Activated naive CD4-positive, alpha-beta T cell treated with anti-CD3 and anti-CD28 coated beads, Interleukin-2, amount 10 ng/mL, durations not matched to agents 7 days and 5 days (primary cell): ENCODE measurements around the gene ATF3.
A peak's percentile ranks its signal among the peaks of the same experiment; 100 is the strongest.
"Not testable (repeated sequence)": the region's sequence is repeated elsewhere in the genome, so short reads cannot be mapped to it uniquely, and the experiment has no call there.

Experiments
- CTCF ChIA-PET: fragments of 350-600 bp; sonication (Branson Sonifier 250); formaldehyde crosslinking; loops from one replicate; lab custom pipeline; 2021; ENCODE audit warnings: antibody characterized with exemption; lab: Charles Lee
- DNase-seq: peaks from one replicate; pipeline ENCODE4 v3.0.0-alpha.2; 2020
- H3K27ac Mint-ChIP-seq: one replicate; pipeline ENCODE4 v1.8.0; 2021; ENCODE audit warnings: mild to moderate bottlenecking, moderate library complexity, mixed read lengths
- H3K27me3 Mint-ChIP-seq: one replicate; pipeline ENCODE4 v1.8.0; 2021; ENCODE audit warnings: mild to moderate bottlenecking, mixed read lengths
- H3K36me3 Mint-ChIP-seq: one replicate; pipeline ENCODE4 v1.8.0; 2021; ENCODE audit warnings: mixed read lengths
- H3K4me1 Mint-ChIP-seq: one replicate; pipeline ENCODE4 v1.8.0; 2021; ENCODE audit warnings: mixed read lengths
- H3K4me3 Mint-ChIP-seq: one replicate; pipeline ENCODE4 v1.8.0; 2021; ENCODE audit warnings: mild to moderate bottlenecking, moderate library complexity, mixed read lengths
- H3K9me3 Mint-ChIP-seq: one replicate; pipeline ENCODE4 v1.8.0; 2021; ENCODE audit warnings: mixed read lengths

The ATF3 gene

DNA sequence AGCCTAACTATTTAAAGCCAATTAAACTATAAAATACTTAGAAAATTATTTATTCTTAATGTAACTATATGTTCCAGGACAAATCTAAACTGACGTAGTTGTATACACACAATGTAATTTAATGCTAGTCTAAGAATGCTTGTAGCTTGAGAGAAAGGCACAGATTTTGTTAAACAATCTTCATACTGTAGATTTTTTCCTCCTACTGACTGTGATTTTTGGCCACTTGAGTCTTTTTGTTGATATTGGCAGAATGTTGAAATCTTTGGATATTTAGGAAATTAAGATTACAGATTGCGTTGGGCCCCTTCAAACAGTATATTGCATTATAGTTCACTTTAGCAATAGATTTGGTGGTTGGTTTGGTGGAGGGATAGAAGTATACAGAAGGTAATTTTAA, 40.5 kb downstream of the ATF3 start:
- DNase-seq, result no peak
- Mint-ChIP-seq H3K4me1 (no peaks in the 10 kb centered on the region), H3K4me3 (no peak overlapping the region), H3K9me3 (no peaks in the 10 kb centered on the region), H3K27ac (no peak overlapping the region), H3K27me3 (peaks cover 31% of the 10 kb centered on the region), H3K36me3 (no peaks in the 10 kb centered on the region)
- CTCF ChIA-PET, result no interaction called here

- no peaks in the 10 kb centered on the region for H3K36me3 Mint-ChIP-seq
- H3K27ac Mint-ChIP-seq, result no peak overlapping the region
- no peaks in the 10 kb centered on the region for H3K4me1 Mint-ChIP-seq
- no peak overlapping the region for H3K4me3 Mint-ChIP-seq
- no peaks in the 10 kb centered on the region for H3K9me3 Mint-ChIP-seq
- CTCF ChIA-PET, result interaction anchor here (3.8 kb wide), 1 partner anchor 15 kb away, joined by 15 read pairs; no protein-coding TSS in a partner anchor
- H3K27me3 Mint-ChIP-seq, result peaks cover 30% of the 10 kb centered on the region
- no peak for DNase-seq
Measured at GRCh38 chr1:212650228-212650627, 41.7 kb downstream of the ATF3 start.

DNA sequence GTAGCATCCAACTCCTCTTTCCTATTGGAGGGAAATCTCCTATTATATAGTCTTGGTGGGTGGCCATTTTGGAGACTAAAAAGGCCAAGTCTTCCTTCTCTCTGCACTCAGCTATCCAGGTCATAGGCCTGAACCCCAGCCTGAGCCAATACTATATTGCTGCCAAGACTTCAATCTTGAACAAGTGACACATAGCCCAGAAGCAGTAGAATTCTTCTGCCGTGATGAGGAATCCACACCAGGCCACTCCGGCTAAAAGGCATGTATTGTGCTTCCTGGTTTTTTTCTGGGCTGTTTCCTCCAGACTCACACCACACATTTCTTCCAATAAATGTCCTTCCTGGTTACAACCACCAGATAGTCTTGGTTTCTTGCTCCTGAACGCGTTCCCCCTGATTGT, 43.0 kb downstream of the ATF3 start:
- Mint-ChIP-seq H3K36me3 (no peaks in the 10 kb centered on the region), H3K27ac (no peak overlapping the region), H3K27me3 (peaks cover 32% of the 10 kb centered on the region), H3K9me3 (no peaks in the 10 kb centered on the region), H3K4me3 (no peak overlapping the region), H3K4me1 (no peaks in the 10 kb centered on the region)
- CTCF ChIA-PET, result interaction anchor here (3.8 kb wide), 1 partner anchor 14 kb away, joined by 15 read pairs; no protein-coding TSS in a partner anchor
- no peak for DNase-seq

GRCh38 chr1:212651977-212652376, 43.4 kb downstream of the ATF3 start:
- Mint-ChIP-seq H3K4me3 (no peak overlapping the region), H3K4me1 (no peaks in the 10 kb centered on the region)

DNA sequence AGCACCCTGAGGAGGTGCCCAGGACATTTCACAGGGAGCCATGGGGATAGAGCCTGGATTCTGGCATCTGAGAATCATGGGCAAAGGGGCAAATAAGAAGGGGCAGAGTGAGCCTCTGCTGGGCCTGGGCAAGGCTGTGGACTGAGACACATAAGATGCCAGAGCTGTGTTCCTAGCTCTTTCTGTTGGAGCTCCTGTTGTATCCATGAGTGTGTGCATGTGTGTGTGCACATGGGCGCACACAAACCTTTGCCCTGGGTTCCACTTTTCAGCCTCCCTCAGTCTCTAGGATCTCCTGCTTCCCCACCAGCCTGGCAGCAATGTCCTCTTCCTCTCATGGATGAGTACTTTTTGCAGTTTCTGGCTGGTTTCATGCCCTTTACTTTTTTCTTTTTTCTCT, 44.0 kb downstream of the ATF3 start:
- H3K36me3 Mint-ChIP-seq, result no peaks in the 10 kb centered on the region
- H3K27ac Mint-ChIP-seq, result no peak overlapping the region
- CTCF ChIA-PET, result interaction anchor here (3.8 kb wide), 1 partner anchor 13 kb away, joined by 15 read pairs; no protein-coding TSS in a partner anchor
- H3K4me1 Mint-ChIP-seq, result no peaks in the 10 kb centered on the region
- H3K4me3 Mint-ChIP-seq, result no peak overlapping the region
- H3K27me3 Mint-ChIP-seq, result peaks cover 39% of the 10 kb centered on the region
- no peaks in the 10 kb centered on the region for H3K9me3 Mint-ChIP-seq
- DNase-seq, result no peak

More at GRCh38 chr1:212651977-212652376, 43.4 kb downstream of the ATF3 start:
- H3K9me3 Mint-ChIP-seq, result no peaks in the 10 kb centered on the region
- CTCF ChIA-PET, result interaction anchor here (3.8 kb wide), 1 partner anchor 13 kb away, joined by 15 read pairs; no protein-coding TSS in a partner anchor
- no peak for DNase-seq
- H3K36me3 Mint-ChIP-seq, result no peaks in the 10 kb centered on the region
- peaks cover 32% of the 10 kb centered on the region for H3K27me3 Mint-ChIP-seq
- no peak overlapping the region for H3K27ac Mint-ChIP-seq

DNA sequence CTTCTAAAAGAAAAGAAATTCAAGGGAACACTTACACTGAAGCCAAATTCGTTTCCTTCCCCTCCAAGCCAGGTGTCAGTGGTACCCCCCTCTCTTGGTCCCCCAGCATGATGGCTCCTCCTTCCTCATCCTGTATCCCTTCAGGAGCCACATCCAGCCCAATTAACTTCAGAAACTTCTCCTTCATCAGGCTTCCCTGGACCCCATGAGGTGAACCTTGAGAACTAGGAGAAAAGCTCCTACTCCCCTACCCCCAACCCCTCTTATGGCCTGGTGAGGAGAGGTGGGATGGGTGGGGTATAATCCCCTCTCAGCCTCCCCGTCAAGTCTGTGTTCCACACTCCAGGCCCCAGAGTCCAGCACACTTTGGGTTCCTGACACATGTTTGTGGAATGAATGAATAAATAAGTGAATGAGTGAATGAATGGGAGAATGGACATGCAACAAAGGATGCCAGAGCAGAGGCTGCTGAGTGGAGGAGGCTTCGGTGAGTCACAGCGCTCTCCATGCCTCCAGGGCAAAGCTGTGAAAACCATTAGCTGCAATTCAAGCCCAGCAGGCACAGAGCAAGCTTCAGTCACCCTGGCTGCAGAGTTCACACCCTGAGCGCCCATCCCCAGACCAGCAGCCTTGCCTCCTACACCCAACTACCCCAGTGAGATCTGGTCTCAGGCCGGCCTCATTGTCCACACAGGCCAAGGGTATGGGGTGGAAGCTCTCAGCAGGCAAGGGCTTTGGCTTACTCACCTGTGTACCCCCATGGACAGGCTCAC, 47.3 kb downstream of the ATF3 start:
- H3K9me3 Mint-ChIP-seq, result no peaks in the 10 kb centered on the region
- no peak overlapping the region for H3K4me3 Mint-ChIP-seq
- DNase-seq, result no peak
- H3K4me1 Mint-ChIP-seq, result no peaks in the 10 kb centered on the region
- H3K36me3 Mint-ChIP-seq, result no peaks in the 10 kb centered on the region
- H3K27me3 Mint-ChIP-seq, result peaks cover 56% of the 10 kb centered on the region
- H3K27ac Mint-ChIP-seq, result no peak overlapping the region
- CTCF ChIA-PET, result interaction anchor here (0.7 to 2.5 kb wide), 3 partner anchors 9 to 188 kb away, joined by 3 to 14 read pairs (median 4); no protein-coding TSS in a partner anchor

- H3K9me3 Mint-ChIP-seq, result no peaks in the 10 kb centered on the region
- CTCF ChIA-PET, result interaction anchor here (2.5 kb wide), 1 partner anchor 8 kb away, joined by 14 read pairs; no protein-coding TSS in a partner anchor
- DNase-seq, result no peak
- H3K36me3 Mint-ChIP-seq, result no peaks in the 10 kb centered on the region
- H3K4me3 Mint-ChIP-seq, result no peak overlapping the region
- no peak overlapping the region for H3K27ac Mint-ChIP-seq
- peaks cover 56% of the 10 kb centered on the region for H3K27me3 Mint-ChIP-seq
- no peaks in the 10 kb centered on the region for H3K4me1 Mint-ChIP-seq
Measured at GRCh38 chr1:212656730-212657129, 48.2 kb downstream of the ATF3 start.

DNA sequence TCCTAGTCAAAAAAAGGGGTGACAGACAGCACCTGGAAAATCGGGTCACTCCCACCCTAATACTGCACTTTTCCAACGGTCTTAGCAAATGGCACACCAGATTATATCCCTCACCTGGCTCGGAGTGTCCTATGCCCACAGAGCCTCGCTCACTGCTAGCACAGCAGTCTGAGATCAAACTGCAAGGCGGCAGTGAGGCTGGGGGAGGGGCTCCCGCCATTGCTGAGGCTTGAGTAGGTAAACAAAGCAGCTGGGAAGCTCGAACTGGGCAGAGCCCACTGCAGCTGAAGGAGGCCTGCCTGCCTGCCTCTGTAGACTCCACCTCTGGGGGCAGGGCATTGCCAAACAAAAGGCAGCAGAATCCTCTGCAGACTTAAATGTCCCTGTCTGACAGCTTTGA, 49.7 kb downstream of the ATF3 start:
- H3K9me3 Mint-ChIP-seq, H3K36me3 Mint-ChIP-seq, H3K4me3 Mint-ChIP-seq, DNase-seq, CTCF ChIA-PET, H3K27ac Mint-ChIP-seq, H3K4me1 Mint-ChIP-seq: not testable (repeated sequence)
- H3K27me3 Mint-ChIP-seq, result peaks cover 50% of the 10 kb centered on the region

DNA sequence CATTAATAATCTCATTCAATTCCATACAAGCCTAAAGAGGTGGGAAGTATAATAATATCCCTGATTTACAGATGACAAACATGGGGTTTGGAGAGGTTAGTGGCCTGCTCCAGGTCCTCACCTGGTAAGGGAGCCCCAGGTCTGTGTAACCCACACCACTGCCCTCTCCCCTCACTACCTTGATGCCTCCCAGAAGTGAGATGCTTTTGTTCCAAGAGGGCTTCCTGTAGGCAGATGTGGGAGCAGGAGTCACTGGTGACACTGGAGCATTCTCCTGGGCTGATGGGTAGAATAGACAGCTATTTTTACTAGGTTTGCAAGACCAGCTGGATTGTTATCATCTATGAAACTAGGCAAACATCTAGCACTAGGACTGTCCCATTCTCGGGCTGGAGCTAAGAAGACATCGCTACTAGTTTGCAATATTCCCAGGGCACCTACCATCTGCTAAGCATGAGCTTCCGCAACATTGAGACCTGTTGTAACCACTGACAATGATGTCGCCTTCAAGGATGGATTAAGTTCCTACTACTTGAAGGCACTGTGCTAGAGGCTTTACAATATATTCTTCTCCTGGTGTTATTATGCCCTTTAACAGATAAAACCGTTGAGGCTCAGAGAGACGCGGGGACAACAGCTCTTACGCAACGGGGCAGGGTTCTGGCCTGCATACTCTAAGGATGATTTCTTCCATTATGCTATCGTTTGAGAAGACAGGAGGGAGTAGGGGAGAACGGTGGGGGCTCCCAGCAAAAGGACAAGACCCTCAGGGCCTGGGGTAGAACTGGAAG, 56.0 kb downstream of the ATF3 start:
- Mint-ChIP-seq H3K27ac (no peak overlapping the region), H3K4me1 (peaks cover 10% of the 10 kb centered on the region), H3K27me3 (peaks cover 7% of the 10 kb centered on the region), H3K4me3 (peak overlapping the region; percentile 1), H3K36me3 (no peaks in the 10 kb centered on the region), H3K9me3 (no peaks in the 10 kb centered on the region)
- CTCF ChIA-PET, result interaction anchor here (0.6 to 5.7 kb wide), 53 partner anchors 9 to 330 kb away, joined by 3 to 92 read pairs (median 4); partner anchors contain the start of genes ATF3, BATF3, FLVCR1 and NSL1
- DNase-seq, result no peak

- no peaks in the 10 kb centered on the region for H3K9me3 Mint-ChIP-seq
- DNase-seq, result peak; percentile 85
- peaks cover 12% of the 10 kb centered on the region for H3K27me3 Mint-ChIP-seq
- H3K4me1 Mint-ChIP-seq, result peaks cover 10% of the 10 kb centered on the region
- H3K27ac Mint-ChIP-seq, result no peak overlapping the region
- no peaks in the 10 kb centered on the region for H3K36me3 Mint-ChIP-seq
- H3K4me3 Mint-ChIP-seq, result peak overlapping the region; percentile 73
- CTCF ChIA-PET, result interaction anchor here (0.6 to 5.7 kb wide), 54 partner anchors 9 to 329 kb away, joined by 3 to 92 read pairs (median 4); partner anchors contain the start of genes ATF3, BATF3, FLVCR1 and NSL1
Measured at GRCh38 chr1:212665241-212666115, 56.9 kb downstream of the ATF3 start.

DNA sequence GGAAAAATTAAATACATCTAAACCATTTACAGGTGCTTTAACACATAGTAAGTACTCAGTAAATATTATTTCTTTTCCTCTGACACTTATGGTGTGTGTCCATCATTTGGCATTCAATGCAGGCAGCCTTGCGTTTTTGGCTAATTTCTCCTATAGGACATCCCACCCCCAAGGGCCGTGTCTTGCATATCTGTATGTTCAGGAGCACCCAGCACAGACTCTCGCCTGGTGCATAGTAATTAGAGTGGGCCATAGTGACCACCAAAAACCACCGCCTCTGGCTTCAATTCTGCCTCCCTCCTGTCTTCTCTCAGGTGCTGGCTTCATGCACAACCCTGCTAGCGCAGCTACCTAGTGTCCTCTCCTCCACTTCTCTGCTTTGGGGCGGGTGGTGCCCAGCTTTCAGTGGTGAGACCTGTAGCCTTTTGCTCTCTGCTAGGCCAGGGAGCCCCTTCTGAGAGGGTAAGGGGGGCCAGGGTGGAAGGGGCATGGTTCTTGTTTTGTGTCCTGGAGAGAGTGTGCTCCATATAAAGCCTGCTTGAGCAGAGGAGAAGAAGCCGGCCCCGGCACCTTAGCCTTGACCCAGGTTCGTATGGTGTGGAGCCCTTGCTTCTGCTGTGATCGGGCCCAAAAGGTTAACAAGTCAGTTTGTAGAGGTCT, 57.7 kb downstream of the ATF3 start:
- Mint-ChIP-seq H3K4me3 (peak overlapping the region; percentile 73), H3K9me3 (no peaks in the 10 kb centered on the region), H3K36me3 (no peaks in the 10 kb centered on the region), H3K27me3 (peaks cover 20% of the 10 kb centered on the region), H3K4me1 (peaks cover 12% of the 10 kb centered on the region), H3K27ac (no peak overlapping the region)
- DNase-seq, result no peak
- CTCF ChIA-PET, result interaction anchor here (1.0 to 5.7 kb wide), 18 partner anchors 10 to 329 kb away, joined by 3 to 92 read pairs (median 9); partner anchors contain the start of gene BATF3

DNA sequence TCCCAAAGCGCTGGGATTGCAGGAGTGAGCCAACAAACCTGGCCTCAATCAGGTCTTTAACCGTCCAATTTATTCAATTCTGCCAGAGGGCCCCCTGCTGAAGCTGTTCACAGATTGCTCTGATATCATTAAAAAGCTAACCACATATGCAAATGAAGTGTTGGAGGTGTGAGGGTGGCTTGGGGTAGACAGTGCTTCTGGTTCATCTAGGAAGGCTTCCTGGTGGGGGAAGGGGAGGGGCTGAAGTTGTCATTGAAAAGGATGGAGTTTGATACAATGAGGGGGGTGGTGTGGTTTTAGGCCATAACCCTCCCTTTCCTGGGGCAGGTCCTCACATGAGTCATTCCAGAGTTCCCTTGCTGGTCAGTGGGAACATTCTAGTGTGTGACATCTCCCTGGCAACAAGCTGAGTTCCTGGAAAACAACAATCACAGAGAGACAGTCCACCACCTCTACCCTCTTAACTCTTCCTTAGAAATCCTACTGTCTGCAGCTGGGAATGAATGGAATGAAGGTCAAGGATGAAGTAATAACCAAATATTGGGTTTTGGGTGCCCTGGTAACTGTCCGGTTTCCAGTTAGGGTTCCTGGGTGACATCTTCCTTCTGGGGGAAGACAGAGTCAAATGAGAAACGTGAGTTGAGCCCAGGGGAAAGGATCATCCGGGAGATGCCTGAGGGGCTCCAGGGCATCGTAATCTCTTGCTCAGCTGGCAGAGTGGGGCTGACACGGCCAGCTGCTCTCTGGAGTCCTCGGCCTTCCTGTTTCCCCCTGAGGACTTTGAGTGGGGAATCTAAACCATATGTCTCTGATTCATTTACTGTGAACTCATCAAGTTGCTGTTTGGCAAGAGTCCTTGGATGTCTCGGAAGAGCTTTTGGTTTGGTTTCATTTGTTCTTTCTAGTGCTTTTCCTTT, 58.9 kb downstream of the ATF3 start:
- CTCF ChIA-PET, result interaction anchor here (0.9 to 5.7 kb wide), 8 partner anchors 10 to 327 kb away, joined by 3 to 92 read pairs (median 3); no protein-coding TSS in a partner anchor
- peaks cover 28% of the 10 kb centered on the region for H3K27me3 Mint-ChIP-seq
- H3K4me3 Mint-ChIP-seq, result no peak overlapping the region
- DNase-seq, result no peak
- no peak overlapping the region for H3K27ac Mint-ChIP-seq
- peaks cover 16% of the 10 kb centered on the region for H3K4me1 Mint-ChIP-seq
- H3K36me3 Mint-ChIP-seq, result no peaks in the 10 kb centered on the region
- H3K9me3 Mint-ChIP-seq, result no peaks in the 10 kb centered on the region
